ENCODE measurements around the gene FGR. TPM values are rescaled to one million over a fixed set of nuclear protein-coding genes. Genes with fewer than 3 reads are reported as not detected.

Gene FGR
- polyA plus RNA-seq, 1 of the 3 experiments (the other 2 are of a cell fraction) = not detected

DNA sequence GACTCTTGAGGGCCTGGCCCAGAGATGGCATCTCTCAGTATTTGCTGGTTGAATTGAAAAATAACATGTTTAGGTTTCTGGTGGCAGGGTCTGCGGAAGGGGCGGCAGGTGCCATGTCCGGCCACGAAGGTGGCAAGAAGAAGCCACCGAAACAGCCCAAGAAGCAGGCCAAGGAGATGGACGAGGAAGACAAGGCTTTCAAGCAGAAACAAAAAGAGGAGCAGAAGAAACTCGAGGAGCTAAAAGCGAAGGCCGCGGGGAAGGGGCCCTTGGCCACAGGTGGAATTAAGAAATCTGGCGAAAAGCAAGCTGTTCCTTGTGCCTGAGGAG lies 14.3 kb upstream of the FGR start:
- Histone ChIP-seq H3K4me3 (ENCODE audit: low read depth in 2 of 2, low read length in 1 of 2) (no peak overlapping the region), H3K27me3 (ENCODE audit: insufficient read depth) (no peaks in the 10 kb centered on the region), H3K9me2 (no peaks in the 10 kb centered on the region), H3F3A (replicated peaks; ENCODE audit: insufficient read depth) (no peaks in the 10 kb centered on the region), H3K79me2 (ENCODE audit: insufficient read depth) (no peaks in the 10 kb centered on the region), H3K27ac (ENCODE audit: low read depth in 2 of 2, low read length in 1 of 2) (no peak overlapping the region), H3K9ac (no peak overlapping the region), H3K4me1 (ENCODE audit: control insufficient read depth in 1 of 2, insufficient read depth in 2 of 2, low read depth in 1 of 2, low read length in 1 of 2) (peaks cover 4 to 7% of the 10 kb centered on the region in 2 experiments; a peak in 2 of 4 replicates), H4K20me1 (ENCODE audit: insufficient read depth) (no peaks in the 10 kb centered on the region), H3K4me2 (no peak overlapping the region), H2AFZ (ENCODE audit: low read depth) (no peak overlapping the region), H3K36me3 (replicated peaks in 1 of 2; ENCODE audit: control insufficient read depth in 1 of 2, insufficient read depth in 2 of 2, low read length in 1 of 2) (no peaks in the 10 kb centered on the region), H3K9me3 (no peaks in the 10 kb centered on the region)
- CTCF ChIA-PET = interaction anchor here (0.9 to 3.0 kb wide), 6 partner anchors 13 to 322 kb away, joined by 3 to 13 read pairs (median 4); no protein-coding TSS in a partner anchor
- no peak for TF ChIP-seq MEF2A (IDR thresholded peaks at IDR 0.05; ENCODE audit: borderline replicate concordance, low read depth)
- TF ChIP-seq, protein P1, sequence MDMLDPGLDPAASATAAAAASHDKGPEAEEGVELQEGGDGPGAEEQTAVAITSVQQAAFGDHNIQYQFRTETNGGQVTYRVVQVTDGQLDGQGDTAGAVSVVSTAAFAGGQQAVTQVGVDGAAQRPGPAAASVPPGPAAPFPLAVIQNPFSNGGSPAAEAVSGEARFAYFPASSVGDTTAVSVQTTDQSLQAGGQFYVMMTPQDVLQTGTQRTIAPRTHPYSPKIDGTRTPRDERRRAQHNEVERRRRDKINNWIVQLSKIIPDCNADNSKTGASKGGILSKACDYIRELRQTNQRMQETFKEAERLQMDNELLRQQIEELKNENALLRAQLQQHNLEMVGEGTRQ (IDR thresholded peaks at IDR 0.05; ENCODE audit: borderline replicate concordance, low read depth, low read length) = no peak
- no peak for TF ChIP-seq NFIC (IDR thresholded peaks at IDR 0.05; ENCODE audit: borderline replicate concordance)
- TF ChIP-seq TCF12 (IDR thresholded peaks at IDR 0.05) = no peak
- TF ChIP-seq FOSL2 (IDR thresholded peaks at IDR 0.05; ENCODE audit: borderline replicate concordance, low read depth) = no peak
- no peak for TF ChIP-seq SMC3 (IDR thresholded peaks at IDR 0.05; ENCODE audit: low read depth, low read length)
- no peak for TF ChIP-seq SIN3A (IDR thresholded peaks at IDR 0.05; ENCODE audit: borderline replicate concordance, low read depth, low read length)
- no peak for TF ChIP-seq RAD21 (IDR thresholded peaks at IDR 0.05; ENCODE audit: low read length)
- 97% methylated on average over 11 of the region's 11 CpGs for WGBS (ENCODE audit: low lambda C conversion rate)
- POLR2A ChIA-PET = no interaction called here
- DNase-seq = no peak

DNA sequence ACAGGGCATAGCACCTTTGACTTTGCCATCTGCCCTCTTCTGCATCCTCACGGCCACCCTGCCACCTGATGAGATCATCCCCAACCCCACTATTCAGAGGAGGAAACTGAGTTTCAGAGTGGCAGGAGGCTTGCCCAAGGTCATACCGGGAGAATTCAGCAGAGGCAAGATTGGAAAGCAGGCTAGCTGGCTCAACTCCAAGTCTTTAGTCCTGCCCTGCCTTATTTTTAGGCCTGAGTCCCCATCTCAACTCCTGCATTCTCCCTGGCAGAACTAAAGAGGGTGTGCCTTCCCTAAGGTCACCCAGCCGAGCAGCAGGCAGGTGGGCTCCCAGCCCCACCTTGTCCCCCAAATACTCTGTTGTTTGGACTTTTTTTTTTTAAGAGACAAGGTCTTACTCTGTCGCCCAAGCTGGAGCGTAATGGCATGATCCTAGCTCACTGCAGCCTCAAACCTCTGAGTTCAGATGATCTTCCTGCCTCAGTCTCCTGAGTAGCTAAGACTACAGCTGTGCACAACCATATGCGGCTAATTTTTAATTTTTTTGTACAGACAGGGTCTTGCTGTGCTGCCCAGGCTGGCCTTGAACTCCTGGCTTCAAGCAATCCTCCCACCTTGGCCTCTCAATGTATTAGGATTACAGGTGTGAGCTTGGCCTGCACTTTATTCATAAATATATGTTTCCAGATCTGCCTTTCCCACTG lies 13.8 kb upstream of the FGR start:
- DNase-seq = no peak
- POLR2A ChIA-PET = no interaction called here
- no peaks in the 10 kb centered on the region for H3K36me3 ChIP-seq (replicated peaks in 1 of 2; ENCODE audit: control insufficient read depth in 1 of 2, insufficient read depth in 2 of 2, low read length in 1 of 2)
- no peak for TF ChIP-seq FOXM1 (IDR thresholded peaks at IDR 0.05; ENCODE audit: low read depth)
- no peak for TF ChIP-seq YY1 (IDR thresholded peaks at IDR 0.05; ENCODE audit: low read depth)
- TF ChIP-seq RXRA (IDR thresholded peaks at IDR 0.05; ENCODE audit: borderline replicate concordance, low read depth) = no peak
- no peak for TF ChIP-seq NRF1 (IDR thresholded peaks at IDR 0.05; ENCODE audit: low read depth, low read length)
- TF ChIP-seq, protein P2, sequence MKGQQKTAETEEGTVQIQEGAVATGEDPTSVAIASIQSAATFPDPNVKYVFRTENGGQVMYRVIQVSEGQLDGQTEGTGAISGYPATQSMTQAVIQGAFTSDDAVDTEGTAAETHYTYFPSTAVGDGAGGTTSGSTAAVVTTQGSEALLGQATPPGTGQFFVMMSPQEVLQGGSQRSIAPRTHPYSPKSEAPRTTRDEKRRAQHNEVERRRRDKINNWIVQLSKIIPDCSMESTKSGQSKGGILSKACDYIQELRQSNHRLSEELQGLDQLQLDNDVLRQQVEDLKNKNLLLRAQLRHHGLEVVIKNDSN (IDR thresholded peaks at IDR 0.05; ENCODE audit: borderline replicate concordance, low read depth) = no peak
- no peak for TF ChIP-seq FOXJ3 (CRISPR knock-in tag; IDR thresholded peaks at IDR 0.05)
- no peaks in the 10 kb centered on the region for H3F3A ChIP-seq (replicated peaks; ENCODE audit: insufficient read depth)
- no peaks in the 10 kb centered on the region for H3K9me3 ChIP-seq
- no peaks in the 10 kb centered on the region for H3K9me2 ChIP-seq
- no peak overlapping the region for H2AFZ ChIP-seq (ENCODE audit: low read depth)
- CTCF ChIA-PET = interaction anchor here (0.9 to 3.0 kb wide), 4 partner anchors 14 to 43 kb away, joined by 3 to 13 read pairs (median 7); no protein-coding TSS in a partner anchor
- no peak overlapping the region for H3K4me2 ChIP-seq
- no peaks in the 10 kb centered on the region for H4K20me1 ChIP-seq (ENCODE audit: insufficient read depth)
- no peak overlapping the region for H3K9ac ChIP-seq
- WGBS (ENCODE audit: low lambda C conversion rate) = 83% methylated on average over 6 of the region's 6 CpGs
- H3K4me3 ChIP-seq (ENCODE audit: low read depth in 2 of 2, low read length in 1 of 2) = no peak overlapping the region
- no peak overlapping the region for H3K27ac ChIP-seq (ENCODE audit: low read depth in 2 of 2, low read length in 1 of 2)
- H3K79me2 ChIP-seq (ENCODE audit: insufficient read depth) = no peaks in the 10 kb centered on the region
- H3K27me3 ChIP-seq (ENCODE audit: insufficient read depth) = no peaks in the 10 kb centered on the region
- H3K4me1 ChIP-seq (ENCODE audit: control insufficient read depth in 1 of 2, insufficient read depth in 2 of 2, low read depth in 1 of 2, low read length in 1 of 2) = peaks cover 4 to 7% of the 10 kb centered on the region in 2 experiments; a peak in 2 of 4 replicates
